Measurements from ENCODE around the gene SEPTIN12.

GRCh38 chr16:4746215-4746614, 41.9 kb downstream of the SEPTIN12 start:
- TF ChIP-seq CTCF (IDR thresholded peaks at IDR 0.05) (no peak), POLR2A (IDR thresholded peaks at IDR 0.05) (no peak)

Measured in upper lobe of left lung (tissue), 4 donors.